Measurements from ENCODE around the gene LIX1L. TPM values are rescaled to one million over a fixed set of nuclear protein-coding genes. Genes with fewer than 3 reads are reported as not detected.
"Not testable (repeated sequence)": the region's sequence is repeated elsewhere in the genome, so short reads cannot be mapped to it uniquely, and the experiment has no call there.

LIX1L gene
- total RNA-seq, 2 experiments from 2014 or later, result 38.1 to 39.3 TPM

DNA sequence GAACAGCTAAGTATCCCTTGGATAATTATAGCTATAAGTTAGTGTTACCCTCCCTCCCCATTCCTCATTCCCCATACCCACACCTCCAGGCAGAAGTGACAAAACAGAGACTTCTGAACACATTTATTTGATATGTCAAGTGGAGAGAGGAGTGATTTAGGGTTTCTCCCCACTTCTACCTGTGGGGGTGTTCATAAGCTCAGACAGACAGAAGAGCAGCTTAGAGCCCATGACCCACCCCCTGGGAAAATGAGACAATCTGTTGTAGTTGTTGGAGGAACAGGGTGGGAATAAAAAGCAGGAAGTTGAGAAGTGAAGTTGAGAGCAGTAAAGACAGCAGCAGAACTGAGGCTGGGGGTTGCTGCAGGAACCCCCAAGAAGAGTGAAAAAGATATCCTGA lies 1.5 kb upstream of the LIX1L start:
- CTCF ChIA-PET, result interaction anchor here (1.9 kb wide), 1 partner anchor 18 kb away, joined by 6 read pairs; no protein-coding TSS in a partner anchor

DNA sequence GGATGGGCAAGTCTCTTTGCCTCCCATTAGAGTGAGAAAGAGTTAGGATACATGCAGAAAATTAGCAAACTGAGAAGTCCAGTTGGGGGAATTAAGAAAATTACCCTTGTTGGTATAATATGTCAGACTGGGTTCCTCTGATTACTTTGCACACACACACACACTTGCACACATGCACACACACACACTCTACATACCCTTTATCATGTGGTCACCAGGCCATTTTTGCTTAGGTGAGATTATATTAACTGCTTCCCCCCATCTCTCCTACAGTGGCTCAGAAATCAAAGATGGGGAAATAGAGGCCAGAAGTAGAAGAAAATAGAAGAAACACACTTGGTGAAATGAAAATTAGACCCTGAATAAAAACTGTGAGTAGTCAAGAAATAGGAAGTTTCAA lies 917 bp upstream of the LIX1L start:
- ChIA-PET POLR2A (interaction anchor here (1.2 to 2.5 kb wide), 5 partner anchors 31 to 40 kb away, joined by 3 to 34 read pairs (median 4); partner anchors contain the start of genes PEX11B and RBM8A), CTCF (interaction anchor here (1.3 to 2.1 kb wide), 4 partner anchors 19 to 114 kb away, joined by 3 to 8 read pairs (median 6); partner anchors contain the start of genes NUDT17 and RBM8A)

More for the DNA sequence above, 1.5 kb upstream of the LIX1L start:
- POLR2A ChIA-PET, result interaction anchor here (1.2 to 1.7 kb wide), 4 partner anchors 32 to 40 kb away, joined by 3 to 4 read pairs (median 4); partner anchors contain the start of gene PEX11B

DNA sequence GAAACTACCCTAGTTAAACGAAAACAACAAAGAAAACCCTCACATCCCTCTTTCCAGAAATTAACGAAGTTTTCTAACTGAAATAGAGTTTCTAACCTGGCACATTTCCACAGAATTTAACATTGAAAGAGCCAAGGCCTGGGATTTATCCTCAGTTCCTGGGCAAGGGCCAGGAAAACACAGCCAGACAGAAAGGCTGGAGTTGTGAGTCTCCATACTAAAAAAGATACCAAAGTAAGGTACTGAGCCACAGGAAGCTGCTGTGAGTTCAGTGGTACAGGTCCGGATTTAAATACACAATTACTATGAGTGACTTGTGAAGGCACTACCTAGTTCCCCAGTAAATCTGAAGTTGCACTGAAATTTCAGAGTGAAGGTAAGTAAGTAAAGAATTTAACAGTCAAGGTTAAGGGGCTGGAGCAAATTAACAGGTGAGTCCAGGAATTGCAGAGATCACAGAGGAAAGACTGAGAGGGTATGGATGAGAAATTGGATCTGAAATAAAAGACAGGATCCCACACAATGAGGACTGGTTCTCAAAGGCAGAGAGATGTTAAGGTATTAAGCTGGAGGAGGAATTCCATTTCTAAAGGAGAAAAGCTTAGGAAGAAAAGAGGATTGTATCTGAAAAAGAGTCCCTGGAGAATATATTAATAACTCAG lies 905 bp downstream of the LIX1L start:
- POLR2A ChIA-PET, result interaction anchor here (1.3 to 2.5 kb wide), 3 partner anchors 17 to 41 kb away, joined by 3 to 34 read pairs (median 5); partner anchors contain the start of gene RBM8A
- CTCF ChIA-PET, result interaction anchor here (1.8 to 2.1 kb wide), 2 partner anchors 26 to 30 kb away, joined by 6 to 8 read pairs; partner anchors contain the start of gene RBM8A

DNA sequence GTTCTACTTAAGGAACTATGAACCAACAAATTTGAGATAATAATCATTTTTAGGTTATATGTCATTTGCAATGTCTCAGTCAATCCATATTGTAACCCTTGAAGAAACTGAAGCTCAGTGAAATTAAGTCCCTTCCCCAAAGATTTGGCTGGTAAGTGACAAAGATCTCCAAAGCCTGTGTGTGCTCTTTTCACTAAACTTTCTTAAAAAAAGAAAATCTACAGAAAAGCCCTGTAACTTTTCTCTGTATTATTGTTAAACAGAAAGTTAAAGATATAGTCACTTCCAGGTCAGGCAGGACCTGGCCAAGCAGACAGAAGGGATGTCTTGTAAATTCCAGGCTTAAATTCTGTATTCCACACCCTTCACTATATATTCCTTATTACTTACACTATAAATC lies 1.5 kb downstream of the LIX1L start:
- ChIA-PET CTCF (no interaction called here), POLR2A (interaction anchor here (2.5 kb wide), 1 partner anchor 29 kb away, joined by 34 read pairs; the partner anchor contains the start of gene RBM8A)

GRCh38 chr1:145955436-145955835 lies 2.4 kb downstream of the LIX1L start:
- CTCF ChIA-PET, result interaction anchor here (1.0 to 1.2 kb wide), 2 partner anchors 25 to 110 kb away, joined by 3 to 4 read pairs; partner anchors contain the start of gene NUDT17

GRCh38 chr1:145953861-145954260 lies 4.0 kb downstream of the LIX1L start:
- CTCF ChIA-PET, result no interaction called here
- POLR2A ChIA-PET, result interaction anchor here (0.5 to 0.6 kb wide), 3 partner anchors 72 to 1588 kb away, joined by 3 to 7 read pairs (median 4); partner anchors contain the start of gene BCL9

More at GRCh38 chr1:145955436-145955835, 2.4 kb downstream of the LIX1L start:
- POLR2A ChIA-PET, result interaction anchor here (0.6 to 0.9 kb wide), 2 partner anchors 28 to 31 kb away, joined by 3 to 5 read pairs; partner anchors contain the start of gene RBM8A

DNA sequence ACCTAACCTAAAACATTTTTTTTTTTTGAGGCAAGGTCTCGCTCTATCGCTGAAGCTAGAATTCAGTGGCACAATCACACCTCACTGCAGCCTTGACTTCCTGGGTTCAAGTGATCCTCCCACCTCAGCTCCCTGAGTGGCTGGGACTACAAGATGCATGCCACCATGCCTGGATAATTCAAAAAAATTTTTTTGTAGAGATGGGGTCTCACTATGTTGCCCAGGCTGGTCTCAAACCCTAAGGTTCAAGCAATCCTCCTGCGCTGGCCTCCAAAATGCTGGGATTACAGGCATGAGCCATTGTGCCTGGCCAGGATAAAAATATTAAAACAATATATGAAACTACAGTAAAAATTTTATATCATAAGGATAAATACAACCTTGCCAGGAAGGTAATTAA lies 4.9 kb downstream of the LIX1L start:
- POLR2A ChIA-PET, result no interaction called here
- CTCF ChIA-PET, result interaction anchor here (0.7 to 1.3 kb wide), 2 partner anchors 19 to 22 kb away, joined by 4 to 5 read pairs; no protein-coding TSS in a partner anchor

- POLR2A ChIA-PET, result interaction anchor here (0.6 kb wide), 1 partner anchor 23 kb away, joined by 4 read pairs; no protein-coding TSS in a partner anchor
- CTCF ChIA-PET, result interaction anchor here (1.3 kb wide), 1 partner anchor 41 kb away, joined by 3 read pairs; no protein-coding TSS in a partner anchor
Observed at GRCh38 chr1:145951526-145951925, 6.3 kb downstream of the LIX1L start.

GRCh38 chr1:145949219-145949618 lies 8.6 kb downstream of the LIX1L start:
- CTCF ChIA-PET, result interaction anchor here (0.6 kb wide), 1 partner anchor 14 kb away, joined by 3 read pairs; no protein-coding TSS in a partner anchor
- POLR2A ChIA-PET, result interaction anchor here (0.6 kb wide), 1 partner anchor 11 kb away, joined by 8 read pairs; no protein-coding TSS in a partner anchor

DNA sequence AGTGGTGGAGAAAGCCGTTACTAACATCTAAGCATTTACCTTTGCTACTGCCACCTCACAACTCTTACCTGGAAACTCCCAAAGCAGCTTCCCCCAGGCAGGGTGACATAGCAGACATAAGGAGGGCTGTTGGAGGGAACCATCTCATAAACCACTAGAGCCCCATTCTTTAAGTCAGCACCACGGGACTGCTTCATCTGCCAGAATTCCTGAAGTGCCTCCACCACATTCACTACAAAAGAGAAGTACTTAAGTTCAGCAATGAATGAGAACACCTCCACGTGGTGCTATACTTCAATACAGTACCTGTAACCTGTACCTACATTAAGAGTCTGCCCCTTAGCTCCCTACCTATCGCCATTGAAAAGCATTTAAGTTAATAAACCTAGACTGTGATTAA lies 10.3 kb downstream of the LIX1L start:
- POLR2A ChIA-PET, result no interaction called here
- CTCF ChIA-PET, result no interaction called here

DNA sequence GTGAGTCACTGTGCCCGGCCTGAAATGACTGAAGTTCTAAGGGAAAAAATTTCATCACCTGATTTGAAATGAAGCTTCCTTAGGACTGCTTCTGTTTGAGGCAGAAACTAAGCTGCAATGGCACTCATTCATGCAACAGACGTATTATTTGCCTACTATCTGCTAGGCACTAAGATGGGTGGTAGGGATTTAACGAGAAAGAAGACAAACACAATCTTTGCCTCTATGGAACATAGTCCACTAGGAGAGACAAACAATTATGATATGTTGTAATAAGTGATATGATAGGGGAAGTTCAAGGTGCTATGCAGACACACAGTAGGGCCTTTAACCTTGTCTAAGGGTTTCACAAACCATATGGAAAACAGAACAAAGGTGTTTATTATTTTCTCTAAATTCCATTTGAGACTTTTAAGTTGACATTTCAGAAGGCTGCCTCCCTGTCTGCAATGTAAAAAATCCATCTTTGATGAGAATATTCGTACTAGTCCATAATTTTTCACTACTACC lies 11.3 kb downstream of the LIX1L start:
- ChIA-PET CTCF (no interaction called here), POLR2A (no interaction called here)

DNA sequence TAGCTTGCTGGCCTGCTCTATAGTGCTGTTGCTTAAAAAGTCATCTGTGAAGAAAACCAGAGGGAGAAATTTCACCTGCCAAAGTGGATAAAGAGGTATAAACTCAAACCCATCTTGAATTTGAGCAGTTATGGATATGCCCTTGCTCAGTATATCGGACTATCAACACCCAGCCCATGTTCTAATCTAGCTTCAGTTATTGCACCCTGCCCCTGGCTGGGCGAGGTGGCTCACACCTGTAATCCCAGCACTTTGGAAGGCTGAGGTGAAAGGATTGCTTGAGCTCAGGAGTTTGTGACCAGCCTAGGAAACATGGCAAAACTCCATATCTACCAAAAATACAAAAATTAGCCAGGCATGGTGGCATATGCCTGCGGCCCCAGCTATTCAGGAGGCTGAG lies 13.3 kb downstream of the LIX1L start:
- ChIA-PET CTCF (no interaction called here), POLR2A (interaction anchor here (0.6 kb wide), 1 partner anchor 16 kb away, joined by 4 read pairs; no protein-coding TSS in a partner anchor)

GRCh38 chr1:145942871-145943270 lies 14.9 kb downstream of the LIX1L start:
- ChIA-PET CTCF (interaction anchor here (0.6 to 1.2 kb wide), 3 partner anchors 20 to 104 kb away, joined by 3 to 4 read pairs (median 3); no protein-coding TSS in a partner anchor), POLR2A (no interaction called here)

GRCh38 chr1:145942405-145942804 lies 15.4 kb downstream of the LIX1L start:
- CTCF ChIA-PET, result interaction anchor here (1.2 kb wide), 2 partner anchors 19 to 21 kb away, joined by 3 to 4 read pairs; no protein-coding TSS in a partner anchor
- POLR2A ChIA-PET, result no interaction called here

GRCh38 chr1:145937436-145937835 lies 20.4 kb downstream of the LIX1L start:
- ChIA-PET CTCF (interaction anchor here (1.5 kb wide), 1 partner anchor 40 kb away, joined by 3 read pairs; no protein-coding TSS in a partner anchor), POLR2A (no interaction called here)

DNA sequence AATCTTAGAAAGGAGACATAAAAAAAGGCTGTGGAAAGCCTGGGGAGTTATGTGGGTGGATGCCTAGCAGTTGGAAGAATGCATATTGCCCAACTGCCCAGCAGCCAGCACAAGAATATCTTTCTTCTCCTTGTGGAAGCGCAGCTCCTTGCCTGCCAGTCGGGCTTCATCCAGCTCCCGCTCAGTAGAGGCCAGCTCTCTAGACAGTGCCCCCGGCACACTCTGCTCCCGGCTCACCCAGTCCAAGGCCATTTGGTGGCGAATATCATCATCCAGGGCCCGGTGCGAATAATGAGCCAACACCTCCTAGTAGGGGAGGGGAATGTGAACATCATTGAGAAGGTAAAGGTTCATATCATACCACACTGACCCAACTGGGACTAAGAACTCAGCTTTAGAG lies 21.6 kb downstream of the LIX1L start:
- ChIA-PET CTCF (interaction anchor here (1.1 kb wide), 1 partner anchor 9 kb away, joined by 3 read pairs; the partner anchor contains the start of gene RBM8A), POLR2A (interaction anchor here (1.3 kb wide), 1 partner anchor 28 kb away, joined by 3 read pairs; the partner anchor contains the start of genes ANKRD34A and POLR3GL)

- POLR2A ChIA-PET, result interaction anchor here (1.3 kb wide), 1 partner anchor 29 kb away, joined by 3 read pairs; the partner anchor contains the start of genes ANKRD34A and POLR3GL
- CTCF ChIA-PET, result interaction anchor here (1.1 kb wide), 1 partner anchor 8 kb away, joined by 3 read pairs; the partner anchor contains the start of gene RBM8A
Observed at GRCh38 chr1:145935708-145936107, 22.1 kb downstream of the LIX1L start.

DNA sequence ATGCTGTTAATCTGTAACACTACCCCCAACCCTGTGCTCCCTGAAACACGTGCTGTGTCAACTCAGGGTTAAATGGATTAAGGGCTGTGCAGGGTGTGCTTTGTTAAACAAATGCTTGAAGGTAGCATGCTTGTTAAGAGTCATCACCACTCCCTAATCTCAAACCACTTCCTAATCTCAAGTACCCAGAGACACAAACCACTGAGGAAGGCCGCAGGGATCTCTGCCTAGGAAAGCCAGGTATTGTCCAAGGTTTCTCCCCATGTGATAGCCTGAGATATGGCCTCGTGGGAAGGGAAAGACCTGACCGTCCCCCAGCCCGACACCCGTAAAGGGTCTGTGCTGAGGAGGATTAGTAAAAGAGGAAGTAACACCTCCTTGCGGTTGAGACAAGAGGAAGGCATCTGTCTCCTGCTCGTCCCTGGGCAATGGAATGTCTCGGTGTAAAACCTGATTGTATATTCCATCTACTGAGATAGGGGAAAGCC lies 25.3 kb downstream of the LIX1L start:
- POLR2A ChIA-PET, result not testable (repeated sequence)
- CTCF ChIA-PET, result interaction anchor here (0.7 to 1.2 kb wide), 2 partner anchors 57 to 86 kb away, joined by 3 read pairs; no protein-coding TSS in a partner anchor
